OCI-LY7 (cell line): Measurements from ENCODE around the gene SMARCD1. TPM values are rescaled to one million over a fixed set of nuclear protein-coding genes. Genes with fewer than 3 reads are reported as not detected.

Experiments
- BruUV-seq: library from RNA; stranded (reverse); fragments of 400-500 nt; replicated peaks from 2 replicates; lab custom pipeline; 2021; lab: Mats Ljungman, UMichigan
- CTCF ChIA-PET: fragments of 300-600 bp; sonication (Branson Sonifier 250); formaldehyde crosslinking; loops from one replicate; lab custom pipeline; 2022; ENCODE audit warnings: antibody characterized with exemption; ENCODE audit not compliant: unreplicated experiment; lab: Charles Lee
- POLR2A ChIA-PET: fragments of 300-600 bp; sonication (Branson Sonifier 250); formaldehyde crosslinking; loops from one replicate; lab custom pipeline; 2022; ENCODE audit warnings: antibody characterized with exemption; lab: Charles Lee
- DNase-seq: peaks from one replicate; pipeline ENCODE4 v3.0.0-alpha.2; 2015; ENCODE audit warnings: low spot score
- H2AFZ ChIP-seq: fragments of 200-600 bp; sonication (generic), shearing (Covaris generic); 2 replicates; pipeline ENCODE4 v1.6.1; 2014; ENCODE audit warnings: mild to moderate bottlenecking, antibody characterized with exemption, low read length, moderate library complexity
- H3K27ac ChIP-seq: fragments of 200-600 bp; sonication (generic); 2 replicates; pipeline ENCODE4 v1.5.1; 2014; ENCODE audit warnings: mixed run types, low read depth, mild to moderate bottlenecking, moderate library complexity, low read length, inconsistent platforms; ENCODE audit not compliant: poor library complexity, severe bottlenecking
- H3K36me3 ChIP-seq: fragments of 200-600 bp; sonication (generic); 2 replicates; pipeline ENCODE4 v1.6.1; 2014; ENCODE audit warnings: mild to moderate bottlenecking, antibody characterized with exemption, low read length, moderate library complexity, mixed read lengths; ENCODE audit not compliant: insufficient read depth
- H3K4me1 ChIP-seq: fragments of 200-600 bp; sonication (generic); 2 replicates; pipeline ENCODE4 v1.5.1; 2014; ENCODE audit warnings: mild to moderate bottlenecking, low read length; ENCODE audit not compliant: insufficient read depth, poor library complexity, severe bottlenecking
- H3K4me2 ChIP-seq: fragments of 200-600 bp; sonication (generic); 2 replicates; pipeline ENCODE4 v1.6.1; 2014; ENCODE audit warnings: mild to moderate bottlenecking, low read length
- H3K4me3 ChIP-seq: fragments of 200-600 bp; sonication (generic); 2 replicates; pipeline ENCODE4 v1.5.1; 2014; ENCODE audit warnings: mild to moderate bottlenecking, low read depth, low read length; ENCODE audit not compliant: poor library complexity, severe bottlenecking
- H3K79me2 ChIP-seq: fragments of 200-600 bp; sonication (generic); 2 replicates; pipeline ENCODE4 v1.6.1; 2016; ENCODE audit warnings: low read depth, mild to moderate bottlenecking, low read length, moderate library complexity, mixed read lengths; ENCODE audit not compliant: insufficient read depth
- H3K9me2 ChIP-seq: fragments of 200-600 bp; sonication (generic); 2 replicates; pipeline ENCODE4 v1.6.1; 2016; ENCODE audit warnings: mild to moderate bottlenecking, low read length, mixed read lengths; ENCODE audit not compliant: insufficient read depth
- H3K9me3 ChIP-seq: fragments of 200-600 bp; sonication (generic); 2 replicates; pipeline ENCODE4 v1.6.1; 2014; ENCODE audit warnings: mild to moderate bottlenecking, mixed run types, low read length, mixed read lengths
- H4K20me1 ChIP-seq: fragments of 200-600 bp; sonication (generic); 2 replicates; pipeline ENCODE4 v1.6.1; 2014; ENCODE audit warnings: mild to moderate bottlenecking, antibody characterized with exemption, low read length, moderate library complexity, mixed read lengths; ENCODE audit not compliant: insufficient read depth
- CTCF ChIP-seq: fragments of 200-600 bp; sonication (generic); conservative IDR thresholded peaks from 2 replicates; pipeline ENCODE4 v1.5.1; 2014; ENCODE audit warnings: mild to moderate bottlenecking, antibody characterized with exemption, low read length, moderate library complexity, mixed read lengths
- EZH2phosphoT487 ChIP-seq: fragments of 200-600 bp; sonication (generic); IDR thresholded peaks from 2 replicates; pipeline ENCODE4 v1.6.1; 2018; ENCODE audit warnings: low read depth, borderline replicate concordance, mild to moderate bottlenecking, mixed run types, antibody characterized with exemption, low read length, moderate library complexity, mixed read lengths
- intact Hi-C: fragments of 100-400 bp; cut with micrococcal nuclease; formaldehyde crosslinking; loops from one replicate; pipeline ENCODE4 v1.10.0; 2022; ENCODE audit not compliant: unreplicated experiment
- total RNA-seq, 2 experiments: library from RNA; depleted of rRNA in 1 of 2; stranded (reverse); fragments of >200 nt in 1 of 2; shearing (Covaris generic) in 1 of 2; gene quantifications; 2 replicates each; pipeline ENCODE4 v1.2.3, GENCODE V29; 2014 to 2022

Gene SMARCD1
- total RNA-seq, 2 experiments from 2014 or later: 92.8 to 134 TPM

- H4K20me1 ChIP-seq: no peaks in the 10 kb centered on the region
Observed at GRCh38 chr12:50043308-50043707, 41.8 kb upstream of the SMARCD1 start.

GRCh38 chr12:50043854-50044253 lies 41.3 kb upstream of the SMARCD1 start:
- Histone ChIP-seq H3K79me2 (no peaks in the 10 kb centered on the region), H2AFZ (no peak overlapping the region), H3K4me3 (no peak overlapping the region), H3K9me2 (no peaks in the 10 kb centered on the region), H3K4me2 (no peak overlapping the region), H3K36me3 (no peaks in the 10 kb centered on the region), H3K27ac (no peak overlapping the region), H3K9me3 (no peaks in the 10 kb centered on the region), H3K4me1 (peaks cover 13% of the 10 kb centered on the region), H4K20me1 (no peaks in the 10 kb centered on the region)
- no peak for DNase-seq
- CTCF ChIA-PET: interaction anchor here (0.5 kb wide), 1 partner anchor 60 kb away, joined by 4 read pairs; no protein-coding TSS in a partner anchor
- no TSS peak for BruUV-seq
- POLR2A ChIA-PET: no interaction called here
- intact Hi-C loops: no loop called here
- TF ChIP-seq CTCF (no peak), EZH2phosphoT487 (no peak)

More at GRCh38 chr12:50043308-50043707, 41.8 kb upstream of the SMARCD1 start:
- Histone ChIP-seq H3K4me2 (no peak overlapping the region), H3K9me3 (no peaks in the 10 kb centered on the region), H3K9me2 (no peaks in the 10 kb centered on the region), H3K4me3 (no peak overlapping the region), H3K4me1 (peaks cover 13% of the 10 kb centered on the region), H3K79me2 (no peaks in the 10 kb centered on the region), H3K36me3 (no peaks in the 10 kb centered on the region), H2AFZ (no peak overlapping the region), H3K27ac (no peak overlapping the region)
- intact Hi-C loops: no loop called here
- no TSS peak for BruUV-seq
- DNase-seq: no peak
- POLR2A ChIA-PET: interaction anchor here (1.0 kb wide), 1 partner anchor 27 kb away, joined by 3 read pairs; no protein-coding TSS in a partner anchor
- TF ChIP-seq EZH2phosphoT487 (no peak), CTCF (no peak)
- CTCF ChIA-PET: no interaction called here

- CTCF ChIA-PET: interaction anchor here (0.5 to 0.6 kb wide), 2 partner anchors 17 to 27 kb away, joined by 3 to 4 read pairs; no protein-coding TSS in a partner anchor
- intact Hi-C loops: no loop called here
- H3K27ac ChIP-seq: no peak overlapping the region
Observed at GRCh38 chr12:50047693-50048250, 37.4 kb upstream of the SMARCD1 start.

More at GRCh38 chr12:50047693-50048250, 37.4 kb upstream of the SMARCD1 start:
- POLR2A ChIA-PET: interaction anchor here (0.9 kb wide), 1 partner anchor 22 kb away, joined by 3 read pairs; no protein-coding TSS in a partner anchor
- peaks cover 13% of the 10 kb centered on the region for H3K4me1 ChIP-seq
- no peaks in the 10 kb centered on the region for H3K9me2 ChIP-seq
- TF ChIP-seq CTCF (no peak), EZH2phosphoT487 (no peak)
- H3K4me2 ChIP-seq: no peak overlapping the region; the same call in 1 of the 2 replicates
- no peaks in the 10 kb centered on the region for H3K36me3 ChIP-seq
- DNase-seq: no peak
- H3K79me2 ChIP-seq: no peaks in the 10 kb centered on the region
- no peak overlapping the region for H2AFZ ChIP-seq
- H4K20me1 ChIP-seq: no peaks in the 10 kb centered on the region
- H3K4me3 ChIP-seq: no peak overlapping the region
- BruUV-seq: no TSS peak
- H3K9me3 ChIP-seq: no peaks in the 10 kb centered on the region
